ENCODE data around the gene SHB. TPM values are rescaled to one million over a fixed set of nuclear protein-coding genes. Genes with fewer than 3 reads are reported as not detected.

The SHB gene
- total RNA-seq, 1 experiment from 2014 or later: 15.1 TPM

GRCh38 chr9:37989701-37990100 lies 79.3 kb downstream of the SHB start:
- no peak for DNase-seq (ENCODE audit: low spot score)

- DNase-seq (ENCODE audit: low spot score): no peak
These were observed 80.4 kb downstream of the SHB start for GRCh38 chr9:37988602-37989001.

DNA sequence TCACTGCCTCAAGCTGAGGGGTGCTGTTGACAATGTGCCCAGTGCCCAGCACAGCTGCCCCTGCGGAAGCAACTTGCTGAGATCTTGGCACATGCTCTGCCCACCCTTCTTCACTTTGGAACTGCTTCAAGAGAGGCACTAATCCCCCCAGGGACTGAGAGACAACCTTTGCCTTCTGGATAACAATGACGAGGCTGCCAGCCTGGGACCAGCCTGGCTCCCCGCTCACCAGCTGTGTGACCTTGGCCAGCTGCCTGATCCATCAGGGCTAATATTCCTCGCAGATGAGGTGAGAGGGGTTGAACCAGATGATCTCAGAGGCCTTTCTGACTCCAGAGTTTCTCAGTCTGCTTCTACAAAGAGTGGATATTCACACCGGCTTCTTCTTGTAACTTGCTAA lies 81.0 kb downstream of the SHB start:
- no peak for DNase-seq (ENCODE audit: low spot score)

GRCh38 chr9:37987467-37987981 lies 81.5 kb downstream of the SHB start:
- DNase-seq (ENCODE audit: low spot score): peak; percentile 39

DNA sequence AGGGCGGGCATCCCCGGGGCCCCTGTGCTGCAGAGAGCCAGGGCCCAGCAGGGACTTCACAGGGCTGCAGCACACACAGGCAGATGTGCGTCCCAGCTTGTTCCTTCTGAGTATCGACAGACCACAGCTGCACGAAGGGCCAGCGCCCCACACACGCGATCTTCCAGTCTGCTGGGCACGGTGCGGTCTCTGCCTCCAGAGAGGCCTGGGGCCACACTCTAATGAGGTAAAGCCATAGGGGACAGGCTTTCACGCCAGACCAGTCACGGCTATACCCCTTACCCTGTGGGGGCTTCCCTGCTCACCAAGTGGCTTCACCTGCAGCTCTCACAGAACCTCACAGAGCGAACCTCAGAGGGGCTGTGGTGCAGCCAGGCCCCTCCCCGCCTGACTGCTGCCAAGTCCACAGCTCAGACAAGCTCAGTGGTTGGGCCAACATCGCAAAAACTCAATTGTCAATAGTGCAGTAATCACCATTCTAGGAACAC lies 82.2 kb downstream of the SHB start:
- no peak for DNase-seq (ENCODE audit: low spot score)

- DNase-seq (ENCODE audit: low spot score): no peak
These were observed 83.0 kb downstream of the SHB start for GRCh38 chr9:37986001-37986400.

GRCh38 chr9:37984672-37985611 lies 84.1 kb downstream of the SHB start:
- DNase-seq (ENCODE audit: low spot score): peak; percentile 87

- DNase-seq (ENCODE audit: low spot score): no peak
These were observed 84.8 kb downstream of the SHB start for GRCh38 chr9:37984278-37984671.

DNA sequence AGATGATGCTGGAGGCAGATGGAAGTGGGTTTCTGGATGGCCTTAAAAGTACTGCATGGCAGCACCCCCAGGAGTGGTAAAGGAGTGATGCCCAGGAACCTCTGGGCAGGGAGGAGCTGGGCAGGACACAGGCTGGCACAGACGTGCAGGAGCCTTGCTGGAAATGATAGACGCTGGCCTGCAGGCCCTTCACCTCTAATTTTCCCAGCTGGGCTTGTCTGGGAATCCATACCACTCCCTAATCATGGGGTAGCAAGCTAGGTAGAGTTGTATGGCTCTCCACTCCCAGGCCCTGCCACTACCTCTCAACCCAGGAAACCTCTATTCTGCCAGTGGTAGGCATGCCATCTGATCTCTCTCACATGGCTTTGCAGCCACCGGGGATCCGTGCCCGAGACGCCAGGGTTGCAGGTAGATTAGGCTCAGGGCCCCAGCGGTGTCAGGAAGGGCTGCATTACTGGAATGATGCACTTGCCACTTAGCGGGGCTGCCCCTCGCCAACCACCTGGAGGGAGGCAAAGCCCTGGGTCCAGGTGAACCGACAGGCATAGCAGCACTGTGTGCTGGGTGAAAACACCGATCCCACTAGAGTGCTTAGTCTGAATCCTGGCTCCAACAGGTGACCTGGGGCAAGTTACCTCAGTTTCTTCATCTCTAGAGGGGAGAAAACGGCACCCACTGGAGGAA lies 85.5 kb downstream of the SHB start:
- no peak for DNase-seq (ENCODE audit: low spot score)

DNA sequence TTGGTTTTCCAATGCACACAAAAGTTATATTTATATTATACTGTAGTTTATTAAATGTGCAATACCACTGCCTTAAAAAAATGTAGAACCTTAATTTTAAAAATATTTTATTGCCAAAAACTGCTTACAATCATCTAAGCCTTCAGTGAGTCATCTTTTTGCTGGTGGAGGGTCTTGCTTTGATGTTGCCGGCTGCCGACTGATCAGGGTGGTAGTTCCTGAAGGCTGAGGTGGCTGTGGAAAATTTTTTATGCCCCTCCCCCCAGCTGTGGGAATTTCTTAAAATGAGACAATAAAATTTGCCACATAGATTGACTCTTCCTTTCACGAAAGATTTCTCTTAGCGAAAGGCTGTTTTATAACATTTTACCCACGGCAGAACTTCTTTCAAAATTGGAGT lies 89.2 kb downstream of the SHB start:
- no peak for DNase-seq (ENCODE audit: low spot score)

DNA sequence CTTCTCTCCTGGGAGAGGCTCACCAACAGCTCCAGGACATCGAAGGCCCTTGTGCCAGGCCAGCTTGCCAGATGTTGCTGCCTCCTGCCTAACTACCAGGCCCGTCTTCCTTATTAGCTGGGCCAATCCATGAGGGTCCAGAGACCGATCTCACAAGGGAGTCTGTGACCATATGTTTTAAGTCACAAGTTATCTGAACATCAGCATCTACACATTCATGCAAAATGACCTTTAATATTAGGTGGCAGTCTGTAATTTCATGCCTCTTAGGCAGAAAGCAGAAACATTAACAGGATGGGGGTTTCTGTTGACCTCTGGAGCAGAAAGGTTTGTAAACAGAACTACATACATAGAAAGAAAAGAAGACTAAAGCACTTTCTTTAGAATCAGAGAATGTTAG lies 90.0 kb downstream of the SHB start:
- no peak for DNase-seq (ENCODE audit: low spot score)

- no peak for DNase-seq (ENCODE audit: low spot score)
These were observed 90.6 kb downstream of the SHB start for GRCh38 chr9:37978481-37978864.

GRCh38 chr9:37977851-37978480 lies 91.1 kb downstream of the SHB start:
- DNase-seq (ENCODE audit: low spot score): no peak

DNA sequence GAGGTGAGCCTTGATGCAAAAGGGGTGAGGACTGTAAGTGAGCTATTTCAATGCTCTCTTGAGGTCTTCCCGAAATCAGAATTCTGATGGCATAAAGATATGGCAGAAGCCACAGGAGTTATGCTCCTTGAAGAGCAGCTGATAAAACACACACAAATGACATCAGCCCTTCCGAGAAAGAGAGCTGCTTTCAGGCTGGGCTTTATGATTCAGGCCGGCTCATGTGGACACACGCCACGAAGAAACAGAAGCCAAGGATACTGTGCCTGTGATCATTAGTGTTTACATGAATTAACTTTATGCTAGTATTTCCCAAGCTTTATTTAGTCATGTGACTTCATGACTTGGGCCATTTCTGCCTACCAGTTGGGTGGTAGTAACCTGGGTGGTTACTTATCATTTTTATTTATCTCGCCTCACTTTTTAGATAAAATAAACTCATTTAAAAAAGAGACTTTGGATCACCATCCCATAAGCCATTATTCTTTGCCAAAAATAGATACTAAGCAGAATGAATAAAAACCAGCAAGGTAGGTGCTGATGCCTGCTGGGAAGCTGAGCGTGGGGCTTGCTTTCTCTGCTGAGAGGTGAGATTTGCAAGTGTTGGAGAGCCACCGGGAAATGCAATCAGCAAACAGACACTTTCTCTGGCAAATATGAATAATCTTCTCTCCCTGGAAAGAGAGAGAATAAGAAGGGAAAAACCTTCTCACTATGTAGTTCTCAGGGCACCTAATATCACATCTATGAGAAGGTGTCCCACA lies 92.1 kb downstream of the SHB start:
- DNase-seq (ENCODE audit: low spot score): no peak

DNA sequence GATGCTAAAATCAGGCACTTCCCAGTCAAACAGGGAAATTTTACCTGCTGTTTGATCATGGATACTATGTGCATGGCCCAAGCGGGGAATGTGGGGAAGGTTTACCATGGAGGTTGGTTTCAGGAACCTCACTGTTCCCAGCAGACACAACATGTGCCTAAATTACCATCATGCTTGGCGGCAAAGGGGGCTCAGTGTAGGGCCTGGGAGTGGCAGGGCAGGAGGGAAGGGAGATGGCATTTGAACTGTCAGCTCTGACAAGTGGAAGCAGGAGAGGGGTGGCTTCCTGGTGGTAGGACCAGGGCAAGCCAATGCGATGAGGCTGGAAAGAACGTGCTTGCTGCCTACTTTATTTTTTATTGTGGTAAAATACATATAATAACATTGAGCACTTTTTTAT lies 93.4 kb downstream of the SHB start:
- no peak for DNase-seq (ENCODE audit: low spot score)

DNA sequence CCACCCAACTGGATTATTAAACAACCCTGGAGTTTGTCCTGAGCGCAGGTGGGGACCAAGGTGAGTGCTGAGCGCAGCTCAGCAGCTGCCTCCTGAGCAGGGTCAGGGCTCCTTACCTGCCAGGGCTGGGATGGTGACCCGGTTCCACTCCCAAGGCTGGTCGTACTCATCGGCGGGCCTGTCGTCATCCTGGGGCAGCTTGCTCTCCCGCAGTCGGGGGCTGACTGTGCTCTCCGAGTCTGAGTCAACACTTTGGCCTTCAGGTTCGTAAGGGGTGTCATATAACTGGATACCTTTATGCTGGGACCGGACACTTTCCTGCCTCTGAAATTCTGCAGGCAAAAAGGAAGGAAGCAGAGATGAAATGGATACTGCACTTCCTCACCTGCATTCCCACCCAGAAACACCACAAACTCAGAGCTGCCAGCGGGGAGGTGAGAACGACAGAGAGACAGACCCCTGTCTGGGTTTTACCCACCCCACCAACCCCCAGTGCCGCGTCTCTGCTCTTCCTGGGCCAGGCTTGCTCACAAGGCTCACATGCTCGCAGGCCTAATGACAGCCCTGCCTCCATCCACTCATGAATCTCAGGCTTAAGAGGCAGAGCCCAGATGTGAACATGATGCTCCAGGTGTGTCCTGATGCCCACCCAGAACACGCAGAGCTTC lies 94.4 kb downstream of the SHB start:
- no peak for DNase-seq (ENCODE audit: low spot score)

DNA sequence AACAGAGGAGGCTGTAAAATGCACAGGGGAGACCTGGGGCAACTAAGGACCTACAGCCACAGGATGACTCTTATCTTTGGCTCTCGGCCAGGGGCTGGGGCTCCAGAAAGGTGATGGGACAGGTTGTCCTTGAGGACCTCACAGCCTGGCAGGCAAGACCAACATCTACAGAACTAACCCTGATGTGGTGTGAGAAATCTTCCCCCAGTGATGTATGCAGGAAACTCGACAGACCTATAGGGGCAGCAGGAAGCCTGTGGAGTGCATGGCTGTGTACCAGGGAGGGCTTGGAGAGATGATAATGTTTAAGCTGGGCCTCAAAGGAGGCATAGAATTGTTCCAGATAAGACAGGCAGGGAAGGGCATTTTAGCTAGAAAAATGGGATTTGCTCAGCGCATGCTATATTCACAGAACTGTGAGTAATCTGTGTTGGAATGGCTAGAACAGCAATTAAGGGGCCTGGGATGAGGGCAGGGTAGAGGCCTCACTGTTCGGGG lies 96.6 kb downstream of the SHB start:
- no peak for DNase-seq (ENCODE audit: low spot score)

- no peak for DNase-seq (ENCODE audit: low spot score)
These were observed 97.3 kb downstream of the SHB start for GRCh38 chr9:37971691-37972090.

DNA sequence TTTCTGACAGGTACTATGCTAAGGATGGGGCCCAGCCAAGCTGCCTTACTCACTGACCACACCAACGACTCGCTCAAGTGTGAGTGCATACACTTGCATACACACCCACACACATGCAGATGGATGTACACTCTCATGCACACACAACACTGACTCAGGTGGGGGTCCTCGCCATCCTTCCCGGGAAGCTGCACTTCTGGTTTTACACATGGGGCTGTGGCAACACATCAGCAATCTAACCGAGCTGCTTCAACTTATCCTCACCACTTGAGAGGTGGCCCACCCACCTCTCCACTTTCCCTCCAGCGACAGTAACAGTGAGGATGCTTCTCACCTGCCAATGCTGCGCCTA lies 97.9 kb downstream of the SHB start:
- DNase-seq (ENCODE audit: low spot score): no peak

- DNase-seq (ENCODE audit: low spot score): no peak
These were observed 98.5 kb downstream of the SHB start for GRCh38 chr9:37970301-37971107.

All from A172 (cell line).